ENCODE measurements around the gene ORM1. TPM values are rescaled to one million over a fixed set of nuclear protein-coding genes. Genes with fewer than 3 reads are reported as not detected.

ORM1 gene
- total and polyA plus RNA-seq, 10 of the 15 experiments (the other 5 are each of a cell fraction or from before 2014, with no cell fraction given): 4.4 TPM; not detected in 9

- Histone ChIP-seq H3K4me2 (ENCODE audit: control insufficient read depth, insufficient read depth) (no peak overlapping the region), H3K9ac (ENCODE audit: control insufficient read depth, insufficient read depth, low read length) (no peak overlapping the region), H3K4me3 (no peak overlapping the region), H3K27me3 (replicated peaks in 1 of 2; ENCODE audit: control insufficient read depth in 2 of 2, insufficient read depth in 2 of 2, low read length in 1 of 2) (peaks cover 0 to 1% of the 10 kb centered on the region in 2 experiments; a peak in 1 of 4 replicates), H4K20me1 (ENCODE audit: control insufficient read depth, insufficient read depth) (0 out of 2 replicates have a peak, but pooled peaks cover 2% of the 10 kb centered on the region), H2AFZ (ENCODE audit: control insufficient read depth, low read depth, low read length) (no peak overlapping the region), H3K79me2 (ENCODE audit: control insufficient read depth, insufficient read depth, low read length) (no peaks in the 10 kb centered on the region), H3K9me3 (replicated peaks; ENCODE audit: control insufficient read depth, insufficient read depth, low read length) (no peaks in the 10 kb centered on the region), H3K27ac (ENCODE audit: control insufficient read depth, insufficient read depth) (no peak overlapping the region), H3K4me1 (ENCODE audit: control insufficient read depth, insufficient read depth, low read length) (no peaks in the 10 kb centered on the region), H3K36me3 (ENCODE audit: control insufficient read depth in 2 of 2, insufficient read depth in 2 of 2, low read length in 1 of 2) (no peaks in the 10 kb centered on the region)
- ATAC-seq: no peak
- ChIA-PET SMC1A (ENCODE audit: uncharacterized antibody, unreplicated experiment) (interaction anchor here (1.1 to 1.5 kb wide), 3 partner anchors 206 to 364 kb away, joined by 3 to 4 read pairs (median 3); no protein-coding TSS in a partner anchor), CTCF (interaction anchor here (0.5 to 5.8 kb wide), 12 partner anchors 7 to 670 kb away, joined by 3 to 61 read pairs (median 6); partner anchors contain the start of gene COL27A1), RAD21 (ENCODE audit: unreplicated experiment) (interaction anchor here (0.6 to 2.7 kb wide), 3 partner anchors 19 to 462 kb away, joined by 3 to 24 read pairs (median 4); no protein-coding TSS in a partner anchor), POLR2A (no interaction called here)
- intact Hi-C loops (cut with micrococcal nuclease; ENCODE audit: unreplicated experiment): no loop called here
- in situ Hi-C loops (cut with MboI): loop anchor here (10.0 to 25.0 kb wide), 2 partner anchors 135 to 203 kb away; partner anchors contain the start of genes AMBP, COL27A1 and KIF12
- no peak for DNase-seq (ENCODE audit: low read depth, low spot score)
- BruUV-seq (replicated peaks): no TSS peak
- WGBS (ENCODE audit: insufficient coverage, insufficient replicate concordance, low lambda C conversion rate, missing lambda C conversion rate): 5% methylated on average over 8 of the region's 13 CpGs
- TF ChIP-seq, protein P1, sequence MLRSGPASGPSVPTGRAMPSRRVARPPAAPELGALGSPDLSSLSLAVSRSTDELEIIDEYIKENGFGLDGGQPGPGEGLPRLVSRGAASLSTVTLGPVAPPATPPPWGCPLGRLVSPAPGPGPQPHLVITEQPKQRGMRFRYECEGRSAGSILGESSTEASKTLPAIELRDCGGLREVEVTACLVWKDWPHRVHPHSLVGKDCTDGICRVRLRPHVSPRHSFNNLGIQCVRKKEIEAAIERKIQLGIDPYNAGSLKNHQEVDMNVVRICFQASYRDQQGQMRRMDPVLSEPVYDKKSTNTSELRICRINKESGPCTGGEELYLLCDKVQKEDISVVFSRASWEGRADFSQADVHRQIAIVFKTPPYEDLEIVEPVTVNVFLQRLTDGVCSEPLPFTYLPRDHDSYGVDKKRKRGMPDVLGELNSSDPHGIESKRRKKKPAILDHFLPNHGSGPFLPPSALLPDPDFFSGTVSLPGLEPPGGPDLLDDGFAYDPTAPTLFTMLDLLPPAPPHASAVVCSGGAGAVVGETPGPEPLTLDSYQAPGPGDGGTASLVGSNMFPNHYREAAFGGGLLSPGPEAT (IDR thresholded peaks at IDR 0.05; ENCODE audit: low read depth): no peak
- TF ChIP-seq IKZF2 (IDR thresholded peaks at IDR 0.05) (no peak), NFYA (IDR thresholded peaks at IDR 0.05; ENCODE audit: borderline replicate concordance, low read depth, low read length) (no peak), NFXL1 (IDR thresholded peaks at IDR 0.05; ENCODE audit: borderline replicate concordance) (no peak)
- TF ChIP-seq, protein P2, sequence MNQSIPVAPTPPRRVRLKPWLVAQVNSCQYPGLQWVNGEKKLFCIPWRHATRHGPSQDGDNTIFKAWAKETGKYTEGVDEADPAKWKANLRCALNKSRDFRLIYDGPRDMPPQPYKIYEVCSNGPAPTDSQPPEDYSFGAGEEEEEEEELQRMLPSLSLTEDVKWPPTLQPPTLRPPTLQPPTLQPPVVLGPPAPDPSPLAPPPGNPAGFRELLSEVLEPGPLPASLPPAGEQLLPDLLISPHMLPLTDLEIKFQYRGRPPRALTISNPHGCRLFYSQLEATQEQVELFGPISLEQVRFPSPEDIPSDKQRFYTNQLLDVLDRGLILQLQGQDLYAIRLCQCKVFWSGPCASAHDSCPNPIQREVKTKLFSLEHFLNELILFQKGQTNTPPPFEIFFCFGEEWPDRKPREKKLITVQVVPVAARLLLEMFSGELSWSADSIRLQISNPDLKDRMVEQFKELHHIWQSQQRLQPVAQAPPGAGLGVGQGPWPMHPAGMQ (IDR thresholded peaks at IDR 0.05; ENCODE audit: borderline replicate concordance): no peak
- FAIRE-seq: no peak
Measured at GRCh38 chr9:114289571-114290481, 33.1 kb upstream of the ORM1 start.

Measured in GM12878 (cell line).